Stimulated activated CD4-positive, alpha-beta T cell treated with anti-CD3 and anti-CD28 coated beads, Interleukin-12 subunit alpha, Interleukin-12 subunit beta, amount 100 ng/mL, for 24 hours (primary cell): ENCODE results near the gene RPL41.
"Not testable (repeated sequence)": the region's sequence is repeated elsewhere in the genome, so short reads cannot be mapped to it uniquely, and the experiment has no call there.

Experiments
- DNase-seq, 2 experiments: peaks; one replicate each; pipeline ENCODE4 v3.0.0-alpha.2; 2020; ENCODE audit warnings: low read depth in 2 of 2

The RPL41 gene

DNA sequence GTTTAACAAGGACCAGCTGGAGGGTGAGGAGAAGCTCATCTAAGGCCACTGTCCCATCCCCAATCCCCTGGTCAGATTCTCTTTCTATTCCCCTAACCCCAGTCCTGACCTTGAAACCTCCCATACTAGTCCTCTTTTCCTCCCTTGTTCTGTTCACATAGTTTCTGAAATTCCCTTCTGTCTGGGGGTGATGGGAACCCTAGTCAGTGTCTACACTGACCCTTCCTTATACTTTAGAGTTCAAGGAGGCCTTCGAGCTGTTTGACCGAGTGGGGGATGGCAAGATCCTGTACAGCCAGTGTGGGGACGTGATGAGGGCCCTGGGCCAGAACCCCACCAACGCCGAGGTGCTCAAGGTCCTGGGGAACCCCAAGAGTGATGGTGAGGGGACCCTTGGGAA is 38.4 kb downstream of the RPL41 start:
- no peak for DNase-seq

DNA sequence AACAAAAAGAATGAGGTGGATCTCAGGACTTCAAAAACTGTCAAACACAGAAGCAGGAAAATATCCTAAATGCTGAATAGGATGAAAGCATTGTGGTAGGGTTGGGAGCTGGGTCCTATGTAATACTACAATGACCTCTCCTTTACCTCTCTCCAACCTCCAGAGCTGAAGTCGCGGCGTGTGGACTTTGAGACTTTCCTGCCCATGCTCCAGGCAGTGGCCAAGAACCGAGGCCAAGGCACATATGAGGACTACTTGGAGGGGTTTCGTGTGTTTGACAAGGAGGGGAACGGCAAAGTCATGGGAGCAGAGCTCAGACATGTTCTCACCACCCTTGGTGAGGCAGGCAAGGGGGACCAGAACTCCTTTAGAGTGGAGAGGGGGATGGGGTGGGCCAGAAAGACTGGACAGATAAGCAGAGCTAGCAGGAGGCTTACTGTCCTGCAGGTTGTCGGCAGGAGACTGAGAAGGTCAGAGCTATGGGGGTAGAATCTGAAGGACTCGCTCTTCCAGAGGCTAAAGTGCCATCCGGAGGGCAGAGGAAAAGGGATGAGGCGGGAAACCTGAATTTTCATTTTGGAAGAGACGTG is 38.9 kb downstream of the RPL41 start:
- DNase-seq, result no peak

DNA sequence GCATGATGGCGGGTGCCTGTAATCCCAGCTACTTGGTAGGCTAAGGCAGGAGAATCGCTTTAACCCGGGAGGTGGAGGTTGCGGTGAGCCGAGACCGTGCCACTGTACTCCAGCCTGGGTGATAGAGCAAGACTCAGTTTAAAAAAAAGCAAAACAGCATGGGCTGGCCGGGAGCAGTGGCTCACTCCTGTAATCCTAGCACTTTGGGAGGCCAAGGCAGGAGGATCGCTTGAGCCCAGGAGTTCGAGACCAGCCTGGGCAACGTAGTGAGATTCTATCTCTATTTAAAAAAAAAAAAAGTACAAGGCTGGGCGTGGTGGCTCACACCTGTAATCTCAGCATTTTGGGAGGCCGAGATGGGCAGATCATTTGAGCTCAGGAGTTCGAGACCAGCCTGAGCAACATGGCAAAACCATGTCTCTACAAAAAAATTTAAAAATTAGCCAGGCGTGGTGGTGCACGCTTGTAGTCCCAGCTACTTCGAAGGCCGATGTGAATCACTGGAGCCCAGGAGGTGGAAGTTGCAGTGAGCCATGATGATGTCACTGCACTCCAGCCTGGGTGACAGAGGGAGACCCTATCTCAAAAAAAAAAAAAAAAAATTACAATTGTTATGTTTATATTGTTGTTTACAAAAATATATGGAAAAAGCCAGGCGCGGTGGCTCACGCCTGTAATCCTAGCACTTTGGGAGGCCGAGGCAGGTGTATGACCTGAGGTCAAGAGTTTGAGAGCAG is 40.2 kb downstream of the RPL41 start:
- DNase-seq, result not testable (repeated sequence)

DNA sequence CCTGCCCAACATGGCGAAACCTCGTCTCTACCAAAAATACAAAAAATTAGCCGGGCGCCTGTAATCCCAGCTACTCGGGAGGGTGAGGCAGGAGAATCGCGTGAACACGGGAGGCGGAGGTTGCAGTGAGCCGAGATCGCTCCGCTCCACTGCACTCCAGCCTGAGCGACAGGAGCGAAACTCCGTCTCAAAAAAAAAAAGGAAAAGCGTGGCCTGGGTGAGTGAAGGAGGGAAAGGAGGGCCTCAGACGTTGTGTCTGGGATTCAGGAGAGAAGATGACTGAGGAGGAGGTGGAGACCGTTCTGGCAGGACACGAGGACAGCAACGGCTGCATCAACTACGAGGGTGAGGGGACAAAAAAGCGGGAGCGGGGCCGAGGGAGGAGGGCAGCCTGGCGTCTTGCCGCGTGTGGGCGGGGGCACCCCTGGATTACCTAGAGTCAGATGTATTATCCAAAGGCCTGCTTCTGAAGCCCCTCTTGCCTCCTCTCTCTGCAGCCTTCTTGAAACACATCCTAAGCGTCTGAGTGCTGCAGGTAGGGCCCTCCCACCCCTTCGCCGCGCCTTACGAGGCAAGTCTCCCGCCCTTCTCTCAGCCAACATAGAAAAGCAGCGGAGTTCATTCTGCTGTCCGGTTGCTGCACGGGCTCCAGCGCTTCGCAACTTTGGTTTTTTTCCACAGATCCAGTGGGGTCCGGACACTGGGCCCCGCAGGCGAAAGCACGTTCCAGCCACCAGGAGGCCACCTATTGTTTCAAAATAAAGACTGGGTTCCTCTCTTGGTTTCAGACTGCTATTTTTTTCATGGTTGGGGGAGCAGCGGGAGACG is 41.0 kb downstream of the RPL41 start:
- DNase-seq, result peak; percentile 33 to 40

DNA sequence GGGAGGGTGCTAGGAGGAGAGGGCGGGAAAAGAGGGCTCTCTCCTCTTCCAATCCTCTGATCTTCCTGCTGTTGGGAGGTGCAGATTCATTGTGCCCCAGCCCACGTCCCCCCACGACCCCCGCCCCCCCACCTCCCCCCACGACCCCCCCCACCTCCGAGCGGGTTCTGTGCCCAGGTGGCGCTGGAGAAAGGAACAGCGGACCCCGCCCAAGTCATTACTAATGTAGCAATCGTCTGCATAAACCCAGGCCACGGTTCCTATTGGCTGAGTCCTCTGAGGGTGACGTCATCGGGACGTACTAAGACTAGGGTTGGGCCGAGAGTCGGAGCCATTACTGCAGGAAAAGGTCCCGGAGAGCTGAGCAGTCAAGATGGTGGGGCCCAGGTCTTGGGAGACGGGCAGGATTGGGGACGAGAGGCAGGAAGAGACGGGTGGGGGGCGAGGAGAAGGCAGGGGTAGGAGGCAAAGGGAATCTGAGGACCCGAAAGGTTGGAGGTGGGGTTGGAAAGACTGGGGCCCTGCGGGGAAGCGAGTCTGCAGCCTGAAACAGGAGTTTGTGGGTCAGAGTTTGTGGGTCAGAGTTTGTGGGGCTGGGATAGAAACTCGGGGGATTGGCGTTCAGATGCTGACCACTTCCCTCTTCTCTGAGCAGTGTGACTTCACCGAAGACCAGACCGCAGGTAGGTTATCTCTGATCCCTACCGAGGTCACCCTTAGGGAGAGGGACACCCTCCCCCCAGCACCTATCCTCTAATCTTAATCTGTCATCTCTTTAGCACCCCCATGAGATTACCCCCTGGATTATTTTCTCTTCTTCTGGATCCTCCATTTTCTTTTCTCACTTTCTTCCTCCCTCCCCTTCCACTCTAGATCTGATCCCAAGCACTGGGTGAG is 41.8 kb downstream of the RPL41 start, which contains the start of gene MYL6:
Gene MYL6, plus strand, starts transcription at position 331 of the 897 bp plus-strand sequence. Its CDS starts 43 bp downstream, at position 374.
- DNase-seq, result peak; percentile 86 to 88

DNA sequence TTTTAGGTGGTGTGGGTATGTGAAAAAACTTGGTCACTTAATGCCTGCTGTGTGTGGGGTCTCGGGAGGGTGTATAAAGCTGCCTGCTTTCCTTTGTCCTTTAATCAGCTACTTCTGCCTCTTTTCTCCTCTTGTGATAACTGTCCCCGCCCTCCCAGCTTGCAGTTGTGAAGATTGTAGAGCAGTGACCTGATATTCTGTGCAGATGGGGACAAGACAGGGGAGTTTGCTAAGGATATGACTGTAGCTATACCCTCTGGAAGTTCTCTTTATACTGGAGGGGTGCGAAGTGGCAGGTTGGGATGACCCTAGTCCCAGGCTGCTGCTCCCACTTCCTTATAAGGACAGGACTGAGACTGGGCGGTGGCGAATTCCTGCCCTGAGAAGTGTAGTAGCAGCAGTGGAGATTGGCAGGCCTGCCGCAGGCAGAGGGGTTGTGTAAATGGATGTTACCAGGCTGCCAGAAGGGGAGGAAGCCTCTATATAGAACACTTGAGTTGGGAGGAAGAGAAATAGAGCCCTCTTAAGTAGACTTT is 42.6 kb downstream of the RPL41 start:
- peak in 1 of 2 experiments; percentile 30 for DNase-seq

DNA sequence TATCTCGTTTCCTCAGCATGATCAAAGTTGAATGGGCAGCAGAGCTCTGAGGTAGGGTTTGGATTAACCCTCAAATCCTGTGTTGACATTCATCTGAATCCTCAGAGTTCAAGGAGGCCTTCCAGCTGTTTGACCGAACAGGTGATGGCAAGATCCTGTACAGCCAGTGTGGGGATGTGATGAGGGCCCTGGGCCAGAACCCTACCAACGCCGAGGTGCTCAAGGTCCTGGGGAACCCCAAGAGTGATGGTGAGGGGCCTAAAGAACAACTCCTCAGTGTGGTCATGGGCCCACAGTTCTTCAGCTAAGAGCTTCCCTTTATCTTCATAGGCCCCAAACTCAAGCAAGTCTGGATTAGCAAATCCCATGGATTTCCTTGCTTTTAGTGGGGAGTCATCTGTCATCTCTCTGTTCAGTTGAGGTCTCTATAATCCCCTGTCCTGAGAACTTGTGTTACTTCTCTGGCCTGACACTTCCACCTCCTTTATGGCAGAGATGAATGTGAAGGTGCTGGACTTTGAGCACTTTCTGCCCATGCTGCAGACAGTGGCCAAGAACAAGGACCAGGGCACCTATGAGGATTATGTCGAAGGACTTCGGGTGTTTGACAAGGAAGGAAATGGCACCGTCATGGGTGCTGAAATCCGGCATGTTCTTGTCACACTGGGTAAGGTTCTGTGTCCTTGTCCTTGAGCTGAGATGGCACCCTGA is 43.2 kb downstream of the RPL41 start:
- DNase-seq, result no peak

DNA sequence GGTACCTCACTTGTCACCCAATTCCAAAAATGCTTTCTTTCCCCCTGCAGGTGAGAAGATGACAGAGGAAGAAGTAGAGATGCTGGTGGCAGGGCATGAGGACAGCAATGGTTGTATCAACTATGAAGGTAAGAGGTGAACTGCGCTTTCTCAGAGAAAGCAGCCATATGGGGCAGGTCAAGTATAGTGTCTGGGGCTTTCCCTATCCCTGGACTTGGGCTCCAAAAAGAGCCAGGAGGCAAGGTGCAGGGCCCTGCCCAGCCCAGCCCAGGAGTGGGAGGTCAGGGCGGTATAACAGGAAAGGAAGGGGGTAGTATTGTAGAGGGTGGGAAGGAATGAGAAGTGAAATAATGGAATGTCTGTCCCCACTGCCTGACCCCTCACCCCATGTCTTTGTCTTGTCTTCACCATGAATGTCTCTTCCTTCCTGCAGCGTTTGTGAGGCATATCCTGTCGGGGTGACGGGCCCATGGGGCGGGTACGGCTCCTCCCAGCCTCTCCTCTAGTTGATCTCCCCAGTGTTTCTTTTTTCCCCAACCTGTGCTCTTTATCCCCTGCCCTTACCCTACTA is 43.8 kb downstream of the RPL41 start:
- DNase-seq, result peak; percentile 13 to 49

DNA sequence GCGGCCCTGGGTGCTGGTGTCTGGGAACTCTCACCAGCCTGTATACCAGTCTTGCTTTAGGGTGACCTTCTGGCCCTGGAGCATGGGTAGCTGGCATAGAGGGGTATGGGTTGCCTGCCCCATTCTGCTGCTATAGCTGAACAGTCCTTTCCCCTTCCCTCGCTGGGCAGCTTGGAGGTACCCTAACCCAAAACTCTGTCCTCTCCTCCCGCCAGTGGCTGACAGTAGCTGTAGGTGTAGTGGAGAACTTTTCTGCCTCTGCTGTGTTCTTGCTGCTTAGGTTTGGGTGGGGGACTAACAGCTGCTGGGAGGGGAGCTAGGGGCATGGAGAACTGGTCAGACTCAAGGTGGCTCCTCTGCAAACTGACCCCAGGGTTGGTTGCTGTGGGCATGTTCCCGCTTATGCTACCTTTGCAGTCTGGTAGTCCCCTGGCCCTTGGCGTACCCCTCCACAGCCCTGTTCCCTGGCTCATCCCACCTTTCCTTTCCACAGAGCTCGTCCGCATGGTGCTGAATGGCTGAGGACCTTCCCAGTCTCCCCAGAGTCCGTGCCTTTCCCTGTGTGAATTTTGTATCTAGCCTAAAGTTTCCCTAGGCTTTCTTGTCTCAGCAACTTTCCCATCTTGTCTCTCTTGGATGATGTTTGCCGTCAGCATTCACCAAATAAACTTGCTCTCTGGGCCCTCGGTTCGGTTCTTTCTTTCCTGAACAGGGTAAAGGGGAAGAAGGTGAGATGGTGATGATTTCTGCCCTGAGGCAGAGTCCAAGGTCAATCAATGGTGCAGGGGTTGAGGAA is 44.7 kb downstream of the RPL41 start:
- DNase-seq, result no peak

DNA sequence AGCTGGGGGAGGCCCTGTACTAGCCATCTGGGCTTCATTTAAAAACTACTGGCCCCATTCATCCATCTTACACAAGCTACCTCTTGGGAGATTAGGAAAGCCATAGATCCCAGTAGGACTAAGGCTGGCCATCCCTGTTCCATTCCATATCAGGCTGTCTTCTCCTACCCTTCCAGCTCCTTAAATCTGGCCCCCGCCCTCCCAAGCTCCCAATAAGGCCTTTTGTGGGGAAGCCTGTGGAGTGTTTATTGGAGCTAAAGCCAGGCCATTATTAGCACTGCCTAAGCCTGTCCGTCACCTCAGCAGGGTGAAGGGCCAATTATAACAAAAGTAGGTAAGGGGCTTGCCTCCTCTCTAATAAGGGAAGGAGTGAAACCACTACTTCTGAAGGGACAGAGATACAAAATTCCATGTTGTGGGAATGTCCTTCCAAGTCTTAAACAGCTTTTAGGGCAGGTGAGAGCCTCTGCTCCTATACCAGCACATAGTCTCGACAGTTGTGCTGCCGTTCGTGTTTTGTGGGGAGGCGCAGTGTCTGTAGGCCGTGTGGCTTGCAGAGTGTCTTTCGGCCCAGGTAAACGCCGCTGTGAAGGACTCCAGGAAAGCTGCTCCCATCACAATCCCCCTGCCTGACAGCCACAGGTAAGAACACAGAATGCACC is 45.4 kb downstream of the RPL41 start:
- no peak for DNase-seq

DNA sequence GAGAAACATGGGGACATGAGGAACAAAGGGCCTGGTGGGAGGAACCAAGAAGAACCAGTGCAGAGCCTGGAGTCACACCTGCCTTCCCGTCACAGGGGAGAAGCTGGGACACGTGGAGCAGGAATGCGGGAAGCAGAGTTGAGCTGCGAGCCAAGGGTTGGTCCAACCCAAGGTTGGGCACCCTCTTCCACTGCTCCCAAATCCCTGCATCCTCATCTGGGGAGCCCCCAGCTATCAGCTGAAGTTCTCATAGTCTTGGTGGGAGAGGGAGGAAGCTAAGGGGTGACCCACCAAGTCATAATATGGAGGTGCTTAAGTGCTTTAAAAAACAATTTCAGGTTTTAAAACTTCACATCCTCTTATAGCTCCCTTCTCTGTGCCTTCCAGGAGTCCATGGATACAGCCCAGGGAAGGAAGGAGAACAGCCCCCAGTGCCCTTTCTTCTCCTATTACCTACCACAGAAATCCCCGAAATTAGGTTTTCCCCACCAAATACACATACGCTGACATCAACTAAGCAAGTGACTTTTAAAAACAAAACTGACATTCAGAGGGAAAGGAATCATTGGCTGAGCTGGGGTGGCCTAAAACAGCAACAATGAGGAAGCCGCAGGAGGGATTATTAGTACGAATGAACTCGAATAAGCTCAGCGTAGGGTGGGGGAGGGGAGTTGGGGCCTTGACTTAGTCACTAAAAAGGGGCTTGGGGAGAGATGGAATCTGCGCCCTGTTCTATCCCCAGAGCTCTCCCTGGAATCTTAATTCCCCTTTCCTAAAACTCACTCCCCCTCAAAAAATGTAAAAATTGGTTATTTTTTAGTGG is 46.2 kb downstream of the RPL41 start:
- DNase-seq, result no peak

DNA sequence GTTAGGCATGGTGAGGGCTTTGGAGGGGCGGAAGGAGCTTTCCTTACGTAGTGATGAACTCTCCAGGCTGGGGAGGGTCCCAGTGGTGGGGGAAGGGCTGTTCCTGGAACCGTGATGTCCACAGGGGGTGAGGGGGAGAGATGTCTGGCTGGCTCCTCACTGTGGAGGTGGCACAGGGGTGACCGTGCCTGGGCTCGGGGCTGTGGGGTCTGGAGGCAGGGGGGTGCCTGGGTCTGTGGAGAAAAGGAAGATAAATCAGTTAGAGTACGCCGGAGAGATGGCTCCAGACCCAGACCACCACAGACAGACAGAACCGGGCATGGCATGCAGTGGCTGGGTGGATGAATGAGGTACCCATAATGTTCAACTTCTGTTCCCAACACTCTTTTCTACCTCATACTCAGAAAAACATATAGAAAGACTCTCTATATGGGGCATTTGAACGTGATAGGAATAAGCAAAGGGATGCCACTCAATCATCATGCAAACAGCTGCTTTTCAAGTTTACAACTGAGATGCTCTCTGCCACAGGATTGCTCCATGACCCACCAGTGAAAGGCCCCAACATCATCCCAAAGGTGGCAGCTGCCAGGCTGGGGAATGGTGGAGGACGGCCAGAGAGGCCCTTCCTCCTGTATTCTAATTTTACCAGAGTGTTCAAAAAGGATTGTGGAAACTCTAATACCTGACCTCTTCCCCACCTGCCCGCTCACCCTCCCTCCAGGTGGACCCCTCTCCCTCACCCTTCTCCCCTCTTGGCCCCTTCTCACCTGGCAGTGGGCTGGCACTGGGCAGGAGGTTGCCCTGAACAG is 47.3 kb downstream of the RPL41 start:
- DNase-seq, result no peak

DNA sequence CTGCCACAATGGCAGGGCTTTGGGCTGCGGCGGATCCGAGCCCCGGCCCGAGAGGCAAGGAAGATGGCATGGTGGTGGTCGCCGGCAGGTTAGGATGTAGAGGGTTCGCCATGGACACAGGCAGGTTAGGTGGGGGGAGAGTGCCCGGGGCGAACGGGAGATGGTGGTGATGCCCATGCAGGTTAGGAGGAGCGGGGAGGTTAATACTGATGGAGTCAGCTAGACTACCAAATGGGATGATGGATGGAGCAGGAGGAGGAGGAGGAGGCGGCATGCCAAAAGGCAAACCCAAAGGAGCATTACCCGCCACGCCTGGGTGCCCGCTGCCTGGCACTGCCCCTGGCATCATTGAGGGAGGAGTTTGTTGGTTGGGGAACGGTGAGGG is 47.9 kb downstream of the RPL41 start:
- no peak for DNase-seq

DNA sequence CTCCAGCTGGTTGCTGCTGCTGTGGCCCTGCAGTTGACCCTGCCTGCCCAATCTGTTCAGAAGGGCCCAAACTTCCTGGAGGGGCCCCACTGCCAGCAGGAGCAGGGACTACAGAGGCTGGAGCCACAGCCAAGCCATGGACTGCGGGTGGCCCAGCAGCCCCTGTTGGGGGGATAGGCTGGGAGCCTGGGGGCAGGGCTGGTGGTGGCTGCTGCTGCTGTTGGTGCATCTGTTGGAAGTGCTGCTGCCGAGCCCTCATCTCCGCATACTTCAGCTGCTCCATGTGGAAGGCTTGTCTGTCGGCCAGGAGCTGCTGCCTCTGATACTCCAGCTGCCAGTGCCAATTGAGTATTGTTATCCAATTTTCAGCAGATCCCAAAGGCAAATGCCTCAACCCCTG is 48.9 kb downstream of the RPL41 start:
- no peak for DNase-seq
